ENCODE results near the gene FAM209B.

DNA sequence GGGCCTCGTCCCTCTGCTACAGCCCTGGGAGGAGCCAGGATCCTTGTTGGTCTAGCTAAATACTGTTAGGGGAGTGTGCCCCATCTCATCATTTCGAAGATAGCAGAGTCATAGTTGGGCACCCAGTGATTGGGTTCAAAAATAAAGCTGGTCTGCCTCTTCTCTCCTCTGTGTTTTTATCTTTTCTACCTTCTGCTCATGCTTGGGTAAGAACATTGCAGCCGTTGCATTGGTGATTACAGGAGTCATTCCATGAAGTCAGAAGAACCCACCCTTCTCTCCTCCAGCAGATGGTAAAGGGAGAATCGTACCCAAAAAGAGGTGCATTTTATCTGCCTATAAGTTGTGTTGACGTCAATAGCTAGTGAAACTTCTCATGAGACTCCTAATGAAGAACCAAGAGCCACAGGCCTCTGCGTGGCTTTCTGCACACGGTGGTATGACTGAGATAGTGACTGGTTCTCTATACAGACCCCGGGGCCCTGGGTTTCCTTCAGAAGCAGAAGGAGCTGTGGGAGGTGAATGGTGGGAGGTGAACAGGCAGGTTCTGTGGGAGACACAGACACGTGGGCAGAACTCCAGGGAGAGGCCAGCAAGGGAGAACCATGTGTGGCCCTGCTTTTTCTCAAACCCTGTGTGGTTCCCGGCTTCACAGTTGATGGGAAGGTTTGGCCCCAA is 14.2 kb upstream of the FAM209B start:
- TF ChIP-seq, protein P1, sequence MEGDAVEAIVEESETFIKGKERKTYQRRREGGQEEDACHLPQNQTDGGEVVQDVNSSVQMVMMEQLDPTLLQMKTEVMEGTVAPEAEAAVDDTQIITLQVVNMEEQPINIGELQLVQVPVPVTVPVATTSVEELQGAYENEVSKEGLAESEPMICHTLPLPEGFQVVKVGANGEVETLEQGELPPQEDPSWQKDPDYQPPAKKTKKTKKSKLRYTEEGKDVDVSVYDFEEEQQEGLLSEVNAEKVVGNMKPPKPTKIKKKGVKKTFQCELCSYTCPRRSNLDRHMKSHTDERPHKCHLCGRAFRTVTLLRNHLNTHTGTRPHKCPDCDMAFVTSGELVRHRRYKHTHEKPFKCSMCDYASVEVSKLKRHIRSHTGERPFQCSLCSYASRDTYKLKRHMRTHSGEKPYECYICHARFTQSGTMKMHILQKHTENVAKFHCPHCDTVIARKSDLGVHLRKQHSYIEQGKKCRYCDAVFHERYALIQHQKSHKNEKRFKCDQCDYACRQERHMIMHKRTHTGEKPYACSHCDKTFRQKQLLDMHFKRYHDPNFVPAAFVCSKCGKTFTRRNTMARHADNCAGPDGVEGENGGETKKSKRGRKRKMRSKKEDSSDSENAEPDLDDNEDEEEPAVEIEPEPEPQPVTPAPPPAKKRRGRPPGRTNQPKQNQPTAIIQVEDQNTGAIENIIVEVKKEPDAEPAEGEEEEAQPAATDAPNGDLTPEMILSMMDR (IDR thresholded peaks at IDR 0.05), result no peak
- no peak for TF ChIP-seq POLR2A (IDR thresholded peaks at IDR 0.05)
